HG03460 (cell line): ENCODE measurements around the gene UBL4A.

Experiments
- ATAC-seq: cut with Tn5 transposase; IDR thresholded peaks from one replicate; pipeline ENCODE4 v1.9.1; 2021; ENCODE audit not compliant: unreplicated experiment

The UBL4A gene

DNA sequence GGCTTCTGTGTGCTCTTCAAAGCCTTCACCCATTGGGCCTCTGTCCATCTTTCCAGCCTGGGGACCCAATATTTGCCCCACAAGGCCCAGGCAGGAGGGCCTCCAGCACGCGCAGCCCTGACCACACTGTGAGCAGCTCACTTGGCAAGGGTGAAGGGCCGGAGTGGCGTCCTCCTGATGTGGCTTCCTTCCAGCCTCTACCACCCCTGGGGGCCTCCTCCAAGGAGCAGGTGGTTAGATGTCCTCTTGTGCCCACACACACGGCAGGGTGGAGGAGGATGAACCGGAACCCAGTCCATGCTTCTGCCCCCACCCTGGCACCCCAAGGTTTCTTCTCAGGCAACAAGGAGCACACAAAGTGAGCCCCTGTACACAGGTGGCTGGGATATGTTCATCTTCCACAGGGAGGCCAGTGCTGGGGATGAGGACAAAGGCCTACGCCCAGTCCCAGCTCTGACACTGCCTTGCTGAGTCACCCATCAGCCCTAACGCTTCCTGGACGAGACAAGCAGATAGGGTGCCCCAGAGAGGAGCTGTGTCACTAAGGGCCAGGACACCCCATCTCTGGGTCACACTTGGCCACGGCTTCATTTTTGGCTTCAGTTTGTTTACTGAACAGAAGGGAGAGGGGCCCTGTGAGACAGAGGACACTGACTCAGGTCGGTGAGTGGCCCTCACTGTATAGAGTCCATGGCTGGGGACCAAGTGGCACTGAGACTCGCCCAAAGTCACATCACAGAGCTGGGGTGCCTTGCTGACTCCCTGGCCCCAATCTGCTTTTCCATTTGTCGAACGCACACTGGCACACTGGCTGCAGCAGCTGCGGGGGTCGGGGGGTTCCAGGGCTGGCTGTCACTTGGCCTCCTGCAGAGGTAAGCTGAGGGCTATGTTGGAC is 1.9 kb downstream of the UBL4A start:
- no peak for ATAC-seq

DNA sequence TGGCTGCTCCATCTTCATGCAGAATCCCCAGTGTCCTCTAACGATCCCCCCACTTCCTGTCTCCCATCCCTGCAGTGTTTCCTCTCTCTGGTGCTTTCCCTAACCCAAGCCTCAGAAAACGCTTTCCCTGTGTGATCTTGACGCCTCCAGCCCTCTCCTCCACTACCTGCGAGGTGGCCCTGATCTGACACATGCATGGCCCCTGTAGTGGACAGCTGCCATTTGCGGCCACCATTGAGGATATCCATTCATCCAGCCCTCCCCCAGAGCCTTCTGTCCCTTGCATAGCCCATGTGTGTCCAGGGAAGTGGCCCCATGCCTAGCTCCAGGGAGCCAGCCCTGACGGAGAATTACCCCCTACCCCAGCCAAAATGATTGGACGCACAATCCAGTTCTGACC is 3.1 kb downstream of the UBL4A start:
- ATAC-seq: no peak

DNA sequence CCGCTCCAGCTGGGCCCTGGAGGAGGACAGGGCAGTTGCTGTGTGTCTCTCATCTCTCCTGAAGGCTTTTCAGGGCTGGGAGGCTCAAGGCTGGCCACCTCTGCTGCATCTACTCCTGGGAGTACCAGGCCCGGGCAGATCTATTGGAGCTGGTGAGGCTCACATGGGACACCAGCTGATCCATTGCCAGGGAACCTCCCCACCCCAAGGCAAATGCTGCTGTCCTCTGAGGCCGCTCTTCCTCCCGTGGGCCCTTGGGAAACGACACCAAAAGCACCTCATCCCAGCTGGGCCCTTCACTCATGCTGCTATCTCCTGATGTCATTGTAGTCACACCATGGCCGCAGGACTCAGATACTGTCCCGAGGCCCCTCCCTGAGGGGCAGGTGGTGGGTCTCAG is 3.6 kb downstream of the UBL4A start:
- no peak for ATAC-seq

DNA sequence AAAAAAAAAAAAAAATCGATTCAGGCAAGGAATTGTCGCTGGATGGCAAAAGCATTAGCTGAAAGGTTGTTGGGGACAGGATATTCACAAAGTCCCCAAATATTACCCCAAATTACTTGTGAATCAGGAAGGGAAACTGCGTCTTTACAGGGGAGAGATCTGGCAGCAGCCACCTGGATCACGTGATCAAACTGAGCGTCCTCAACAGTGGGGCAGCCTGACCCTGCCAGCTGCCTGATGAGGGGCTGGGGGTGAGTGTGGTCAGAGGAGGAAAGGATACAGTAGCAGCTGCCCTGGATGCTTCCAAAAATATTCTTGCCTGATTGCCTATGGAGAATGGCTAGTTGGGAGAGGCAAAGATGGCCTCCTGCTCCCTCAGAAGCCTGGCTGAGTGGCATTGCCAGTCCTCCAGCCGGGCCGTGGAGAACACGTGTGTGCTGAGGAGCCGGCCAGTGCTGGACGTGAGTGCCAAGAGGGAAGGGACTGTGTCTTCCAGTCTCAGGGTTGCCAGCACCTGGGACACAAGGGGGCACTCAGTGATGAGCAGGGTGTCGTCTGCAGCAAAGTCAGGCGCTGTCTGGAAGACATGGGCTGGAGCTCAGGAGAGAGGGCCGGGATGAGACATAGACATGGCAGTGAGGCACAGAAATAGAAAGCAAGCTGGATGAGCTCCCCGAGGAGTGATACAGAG is 4.4 kb downstream of the UBL4A start:
- no peak for ATAC-seq

DNA sequence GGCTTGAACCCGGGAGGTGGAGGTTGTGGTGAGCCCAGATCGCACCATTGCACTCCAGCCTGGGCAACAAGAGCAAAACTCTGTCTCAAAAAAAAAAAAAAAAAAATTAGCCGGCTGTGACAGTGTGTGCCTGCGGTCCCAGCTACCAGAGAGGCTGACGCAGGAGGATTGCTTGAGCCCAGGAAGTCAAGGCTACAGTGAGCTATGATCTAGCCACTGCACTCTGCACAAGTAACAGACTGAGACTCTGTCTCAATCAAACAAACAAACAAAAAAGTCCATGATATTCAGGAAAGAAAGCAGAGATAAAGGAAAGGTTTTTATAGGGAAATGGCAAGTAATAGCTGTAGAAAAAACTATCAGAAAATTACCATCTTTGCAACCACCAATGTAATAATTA is 5.2 kb downstream of the UBL4A start:
- no peak for ATAC-seq

DNA sequence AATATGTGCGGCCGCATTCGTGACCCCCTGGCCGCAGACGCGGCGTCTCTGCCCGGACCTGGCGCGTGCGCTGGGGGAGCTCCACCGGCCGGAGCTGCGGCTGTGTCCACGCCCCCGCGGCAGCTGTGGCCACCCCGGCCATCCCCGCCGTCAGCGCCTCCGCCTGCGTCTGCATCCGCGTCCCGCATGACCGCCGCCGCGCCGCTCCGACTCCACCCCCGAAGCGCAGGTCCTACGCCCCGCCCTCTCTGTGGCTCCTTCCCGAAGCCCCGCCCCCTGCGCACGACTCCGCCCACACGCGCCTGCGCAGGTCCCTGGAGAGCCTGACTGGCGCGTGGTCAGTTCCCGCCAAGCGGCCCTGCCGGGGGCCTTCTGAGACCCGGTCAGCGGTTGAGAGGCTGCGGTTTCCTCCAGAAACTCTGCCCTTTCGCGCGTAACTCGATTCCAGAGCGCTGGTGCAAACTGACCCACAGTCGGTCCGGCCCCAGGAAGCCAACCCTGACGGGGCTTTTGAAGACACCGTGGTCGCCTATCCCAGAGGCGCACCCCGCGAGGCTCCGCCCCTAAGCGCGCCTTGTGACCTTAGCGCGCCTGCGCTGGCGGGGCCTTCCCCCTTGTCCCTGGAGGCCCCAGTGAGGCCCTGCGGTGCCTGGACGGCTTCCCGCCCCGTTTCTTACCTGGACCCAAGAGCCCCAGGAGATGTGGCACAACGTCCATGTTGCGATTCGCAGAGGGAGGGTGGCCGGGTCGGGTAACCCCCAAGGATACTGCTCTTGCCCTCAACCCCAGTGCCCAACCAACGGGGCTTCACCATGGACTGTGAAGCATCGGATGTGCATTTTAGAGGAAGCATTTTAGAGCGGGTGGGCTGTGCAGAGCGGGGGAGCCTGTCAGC is 7.4 kb downstream of the UBL4A start, which contains the start of gene LAGE3:
TSS of gene LAGE3 (minus strand) at position 554 of the 895 bp plus-strand sequence. CDS start at position 188, 366 bp downstream.
- peak; percentile 87 for ATAC-seq

DNA sequence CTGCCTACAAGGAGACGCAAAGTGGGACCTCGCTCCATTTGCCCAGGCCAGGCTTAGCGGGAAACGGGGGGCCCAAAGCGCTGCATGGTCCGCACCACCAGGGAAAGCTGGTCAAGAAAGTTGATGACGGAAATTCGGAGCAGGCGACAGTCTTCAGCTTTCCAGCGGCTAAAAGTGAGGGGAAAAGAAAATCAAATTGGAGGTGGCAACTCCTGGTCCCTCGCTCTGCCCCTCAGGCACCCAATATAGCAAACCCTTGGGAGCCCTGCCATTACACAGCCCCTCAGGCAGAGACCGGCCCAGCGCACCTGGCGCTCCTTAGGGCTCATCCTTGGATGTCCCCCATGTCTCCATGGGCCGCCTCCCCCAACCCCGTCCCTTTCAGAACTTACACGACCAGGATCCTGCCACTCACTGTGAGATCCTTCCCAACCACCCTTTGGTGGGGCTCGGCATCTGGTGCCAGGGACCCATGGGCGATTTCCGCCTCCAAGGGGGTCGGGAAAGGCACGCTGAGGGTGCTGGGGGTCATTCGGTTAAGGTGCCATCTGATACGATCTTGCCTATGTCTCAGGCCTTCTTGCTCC is 8.4 kb downstream of the UBL4A start:
- no peak for ATAC-seq

DNA sequence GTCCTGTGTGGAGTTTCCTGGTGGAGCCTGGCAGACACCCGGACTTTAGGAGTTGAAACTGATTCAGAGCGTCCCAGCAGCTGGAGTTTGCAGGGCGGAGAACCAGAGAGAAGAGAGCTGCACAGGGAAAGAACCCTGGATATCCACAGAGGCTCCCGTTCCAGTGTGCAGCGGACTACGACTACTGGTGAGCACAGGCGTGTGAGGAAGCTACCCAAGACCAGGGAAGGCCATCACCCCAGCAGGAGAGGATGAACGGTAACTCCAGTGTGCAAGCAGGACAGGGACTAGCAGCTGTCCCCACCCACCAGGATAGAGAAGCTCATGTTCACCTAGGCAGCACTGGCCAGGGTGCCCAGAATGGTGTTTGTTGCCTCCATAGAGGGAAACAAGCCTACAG is 9.6 kb downstream of the UBL4A start:
- ATAC-seq: no peak

DNA sequence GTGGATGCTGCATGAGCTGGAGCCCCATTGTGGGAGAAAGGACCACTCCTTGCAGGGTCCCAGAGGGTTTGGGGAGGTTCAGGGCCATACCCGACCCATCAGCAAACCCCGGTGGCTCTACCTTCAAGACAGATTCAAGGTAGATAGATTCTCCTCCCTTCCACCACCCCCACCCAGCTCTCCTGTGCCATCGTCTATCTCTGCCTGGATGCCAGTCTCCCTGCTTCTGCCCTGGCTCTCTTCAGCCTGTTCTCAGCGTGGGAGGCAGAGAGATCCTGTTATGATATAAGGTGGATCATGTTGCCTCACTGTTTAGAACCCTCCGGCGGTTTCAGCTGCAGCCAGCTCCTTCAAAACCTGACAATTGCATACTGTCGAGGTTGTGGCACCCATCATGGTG is 12.7 kb downstream of the UBL4A start:
- no peak for ATAC-seq

DNA sequence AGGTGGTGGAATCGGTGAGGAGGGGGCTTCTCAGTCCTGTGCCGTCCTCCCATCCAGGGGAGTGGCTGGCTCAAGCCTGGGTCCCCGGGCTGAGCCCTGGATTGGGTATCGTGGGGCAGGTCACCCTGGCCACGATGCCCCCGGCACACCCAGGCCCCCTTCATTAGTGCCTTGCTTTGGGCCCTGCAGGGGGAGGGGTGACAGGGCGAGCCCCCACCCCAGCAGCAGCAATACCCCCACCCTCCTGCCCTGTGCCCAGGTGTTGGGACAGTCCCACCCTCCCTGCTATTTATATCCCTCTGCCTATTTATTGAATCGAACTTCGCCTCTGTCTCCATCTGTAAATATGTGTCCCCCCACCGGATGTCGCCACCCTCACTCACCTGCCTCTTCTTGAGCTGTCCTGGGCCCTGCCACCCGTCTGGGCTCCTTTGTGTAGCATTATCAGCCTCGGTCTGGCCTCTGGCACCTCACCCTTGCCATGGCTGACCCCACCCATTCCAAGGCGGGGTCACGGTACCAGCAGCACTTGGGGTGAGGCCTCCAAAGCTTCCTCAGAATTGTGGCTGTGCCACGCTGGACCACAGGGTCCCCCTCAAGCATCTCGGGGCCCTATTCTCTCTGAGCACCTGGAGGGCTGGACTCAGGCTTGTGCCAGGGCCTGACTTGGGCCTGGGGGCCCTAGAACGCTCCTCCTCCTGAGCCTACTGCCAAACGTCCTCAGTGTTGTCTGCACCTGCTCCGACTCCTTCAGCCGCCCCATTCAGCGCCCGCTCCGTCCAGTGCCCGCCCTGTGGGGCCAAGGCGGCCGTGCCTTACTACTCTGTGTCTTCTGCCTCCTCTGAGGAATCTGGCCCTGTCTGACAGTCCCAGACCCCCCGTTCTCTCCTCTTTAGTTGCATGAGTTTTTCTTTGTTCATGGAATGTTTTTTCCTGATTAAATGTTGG is 13.5 kb downstream of the UBL4A start:
- no peak for ATAC-seq

DNA sequence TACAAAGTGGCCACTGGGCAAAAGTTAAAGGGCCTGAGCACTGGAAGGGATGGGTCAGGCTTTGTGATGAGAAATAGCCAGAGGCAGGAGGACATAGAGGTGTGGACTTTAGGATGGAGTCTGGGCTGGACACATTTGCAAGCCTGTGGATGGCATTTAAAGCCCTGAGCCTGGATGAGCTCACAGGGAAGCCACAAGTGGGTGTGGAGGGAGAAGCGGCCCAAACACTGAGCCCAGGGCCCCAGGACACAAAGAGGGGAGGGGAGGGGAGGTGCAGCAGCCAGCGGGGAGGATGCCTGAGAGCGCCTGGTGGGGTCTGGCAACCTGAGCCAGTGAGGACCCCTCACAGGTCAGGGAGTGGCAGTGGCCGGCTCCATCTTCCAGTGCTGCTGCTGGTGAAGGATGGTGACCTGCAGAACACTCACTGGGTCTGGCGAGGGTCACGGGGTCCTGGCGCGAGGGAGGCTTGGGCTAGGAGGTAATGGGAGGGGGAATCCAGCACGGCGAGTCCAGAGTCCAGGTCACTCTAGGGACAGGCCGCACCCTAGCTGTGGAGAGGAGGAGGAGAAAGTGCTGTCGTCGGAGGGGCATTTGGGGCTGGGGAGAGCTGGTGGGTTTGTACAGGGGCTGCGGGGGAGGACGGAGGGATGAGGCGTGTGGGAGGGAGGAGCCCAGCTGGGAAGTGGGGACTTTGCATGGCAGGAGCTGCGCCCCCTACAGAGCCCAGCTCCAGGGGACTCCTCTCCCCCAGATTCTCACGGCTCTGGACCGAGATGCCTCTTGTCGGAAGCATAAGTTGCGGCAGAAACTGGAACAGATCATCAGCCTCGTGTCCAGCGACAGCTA is 14.4 kb downstream of the UBL4A start:
- no peak for ATAC-seq

DNA sequence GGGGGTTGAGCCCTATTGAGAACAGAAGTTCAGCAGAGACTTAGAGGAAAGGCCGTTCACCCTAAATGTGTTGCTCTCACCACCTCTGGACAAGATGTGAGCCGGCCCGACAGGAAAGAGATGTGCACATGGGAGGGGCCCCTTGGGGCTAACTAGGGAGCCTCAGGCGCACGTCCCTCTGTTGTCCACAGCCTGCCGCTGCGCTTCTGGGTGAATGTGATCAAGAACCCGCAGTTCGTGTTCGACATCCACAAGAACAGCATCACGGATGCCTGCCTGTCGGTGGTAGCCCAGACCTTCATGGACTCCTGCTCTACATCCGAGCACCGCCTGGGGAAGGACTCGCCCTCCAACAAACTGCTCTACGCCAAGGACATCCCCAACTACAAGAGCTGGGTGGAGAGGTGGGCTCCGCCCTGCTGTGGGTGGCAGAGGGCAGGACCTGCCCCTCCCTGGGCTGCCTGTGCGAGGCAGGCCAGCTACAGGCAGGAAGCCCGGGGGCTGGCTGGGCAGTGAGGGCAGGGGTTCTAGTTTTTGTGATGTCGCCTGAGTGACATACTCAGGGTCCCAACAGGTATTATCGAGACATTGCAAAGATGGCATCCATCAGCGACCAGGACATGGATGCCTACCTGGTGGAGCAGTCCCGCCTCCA is 15.4 kb downstream of the UBL4A start:
- no peak for ATAC-seq

DNA sequence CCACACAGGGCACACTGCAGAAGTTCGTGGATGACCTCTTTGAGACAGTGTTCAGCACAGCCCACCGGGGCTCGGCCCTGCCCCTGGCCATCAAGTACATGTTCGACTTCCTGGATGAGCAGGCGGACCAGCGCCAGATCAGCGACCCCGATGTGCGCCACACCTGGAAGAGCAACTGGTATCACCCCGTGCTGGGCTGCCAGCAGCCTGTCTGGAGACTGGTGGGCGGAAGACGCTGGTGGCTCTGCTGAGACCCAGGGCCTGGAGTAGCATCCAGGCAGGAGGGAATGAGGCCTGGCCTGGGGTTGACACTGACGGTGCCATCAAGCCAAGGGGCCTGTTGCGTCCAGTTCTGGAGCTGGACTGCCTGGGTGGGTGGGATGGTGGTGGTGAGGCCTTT is 16.0 kb downstream of the UBL4A start:
- no peak for ATAC-seq

DNA sequence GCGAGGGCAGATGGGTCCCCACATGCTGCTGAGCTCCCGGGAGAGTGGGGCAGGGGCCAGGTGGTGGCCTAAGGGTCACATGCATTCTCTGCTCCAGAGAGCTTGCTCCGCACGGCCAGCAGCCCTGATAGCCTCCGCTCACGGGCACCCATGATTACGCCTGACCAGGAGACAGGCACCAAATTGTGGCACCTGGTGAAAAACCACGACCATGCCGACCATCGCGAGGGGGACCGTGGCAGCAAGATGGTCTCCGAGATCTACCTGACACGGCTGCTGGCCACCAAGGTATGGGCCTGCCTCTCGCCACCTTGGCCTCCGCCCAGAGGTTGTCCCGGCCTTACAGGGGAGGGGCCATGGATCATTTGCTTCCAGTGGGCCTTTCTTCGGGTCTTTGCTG is 16.5 kb downstream of the UBL4A start:
- ATAC-seq: no peak

DNA sequence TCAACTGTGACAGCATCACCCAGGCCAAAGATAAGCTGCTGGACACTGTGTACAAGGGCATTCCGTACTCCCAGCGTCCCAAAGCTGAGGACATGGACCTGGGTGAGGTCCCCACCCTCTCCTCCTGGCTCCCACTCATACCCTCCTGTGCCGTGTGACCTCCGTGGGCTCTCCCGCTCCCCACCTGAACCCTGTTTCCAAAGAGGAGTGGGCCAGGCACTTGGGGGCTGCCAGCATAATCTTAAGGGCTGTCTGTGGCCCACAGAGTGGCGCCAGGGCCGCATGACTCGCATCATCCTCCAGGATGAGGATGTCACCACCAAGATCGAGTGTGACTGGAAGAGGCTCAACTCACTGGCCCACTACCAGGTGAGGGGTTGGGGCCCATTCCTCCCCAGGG is 17.3 kb downstream of the UBL4A start:
- no peak for ATAC-seq

DNA sequence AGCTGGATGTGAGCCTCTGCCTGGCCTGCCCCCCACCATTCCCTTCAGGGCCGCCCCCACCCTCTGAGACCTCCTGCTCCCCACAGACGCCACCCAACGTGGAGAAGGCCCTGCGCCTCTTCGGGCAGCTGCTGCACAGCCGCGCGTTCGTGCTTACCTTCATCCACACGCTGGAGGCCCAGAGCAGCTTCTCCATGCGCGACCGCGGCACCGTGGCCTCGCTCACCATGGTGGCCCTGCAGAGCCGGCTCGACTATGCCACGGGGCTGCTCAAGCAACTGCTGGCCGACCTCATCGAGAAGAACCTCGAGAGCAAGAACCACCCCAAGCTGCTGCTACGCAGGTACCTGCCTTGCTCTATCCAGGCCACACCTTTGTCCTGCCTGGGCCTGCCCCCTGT is 18.2 kb downstream of the UBL4A start:
- no peak for ATAC-seq

DNA sequence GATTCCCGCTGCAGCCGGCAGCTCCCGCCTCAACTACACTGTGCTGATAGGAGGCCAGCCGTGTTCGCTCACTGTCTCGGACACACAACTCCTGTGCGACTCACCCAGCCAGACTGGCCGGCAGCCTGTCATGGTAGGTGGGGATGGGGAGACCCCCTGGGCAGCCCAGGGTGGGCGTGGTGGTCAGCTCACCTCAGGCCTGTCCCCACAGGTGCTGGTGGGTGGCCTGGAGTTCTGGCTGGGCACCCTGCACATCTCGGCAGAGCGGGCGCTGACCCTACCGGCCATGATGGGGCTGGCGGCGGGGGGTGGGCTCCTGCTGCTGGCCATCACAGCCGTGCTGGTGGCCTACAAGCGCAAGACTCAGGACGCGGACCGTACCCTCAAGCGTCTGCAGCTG is 18.9 kb downstream of the UBL4A start:
- ATAC-seq: no peak

DNA sequence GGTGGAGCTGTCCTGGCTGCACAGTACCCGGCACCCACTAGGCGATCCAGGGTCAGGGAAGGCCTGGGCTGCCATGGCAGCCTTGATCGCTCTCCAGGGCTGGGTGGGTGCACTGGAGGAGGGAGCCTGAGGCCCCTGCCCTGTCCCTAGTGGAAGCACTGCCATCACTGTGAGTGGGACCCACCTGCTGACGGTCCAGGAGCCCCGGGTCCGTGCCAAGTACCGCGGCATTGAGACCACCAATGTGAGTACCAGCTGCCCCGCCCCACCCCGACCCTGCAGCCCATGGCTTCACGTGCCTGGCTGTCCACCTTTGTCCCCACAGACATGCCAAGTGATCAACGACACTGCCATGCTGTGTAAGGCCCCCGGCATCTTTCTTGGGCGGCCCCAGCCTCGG is 19.5 kb downstream of the UBL4A start:
- ATAC-seq: no peak
